Loucy (cell line): ENCODE measurements around the gene NXN.

Source experiments
- H2AFZ ChIP-seq: fragments of 200-600 bp; sonication (generic); 2 replicates; pipeline ENCODE4 v1.6.0; 2016; ENCODE audit warnings: antibody characterized with exemption, mild to moderate bottlenecking, low read length, moderate library complexity
- H3F3A ChIP-seq: fragments of 200-600 bp; 2 replicates; pipeline ENCODE4 v1.6.0; 2016; ENCODE audit warnings: antibody characterized with exemption, low read depth, mild to moderate bottlenecking
- H3K27me3 ChIP-seq: fragments of 200-600 bp; sonication (generic); 2 replicates; pipeline ENCODE4 v1.6.1; 2014; ENCODE audit warnings: low read length, mild to moderate bottlenecking; ENCODE audit not compliant: insufficient read depth, poor library complexity, severe bottlenecking
- H3K36me3 ChIP-seq: fragments of 200-600 bp; sonication (generic); 2 replicates; pipeline ENCODE4 v1.6.1; 2016; ENCODE audit warnings: low read length; ENCODE audit not compliant: insufficient read depth
- H3K4me1 ChIP-seq: fragments of 200-600 bp; sonication (generic); 2 replicates; pipeline ENCODE4 v1.5.1; 2014; ENCODE audit warnings: low read length, mild to moderate bottlenecking; ENCODE audit not compliant: insufficient read depth, poor library complexity, severe bottlenecking
- H3K4me2 ChIP-seq: fragments of 200-600 bp; sonication (generic); 2 replicates; pipeline ENCODE4 v1.6.0; 2014; ENCODE audit warnings: antibody characterized with exemption, low read length, low read depth, mild to moderate bottlenecking; ENCODE audit not compliant: poor library complexity, severe bottlenecking
- H3K4me3 ChIP-seq: fragments of 200-600 bp; sonication (generic); 2 replicates; pipeline ENCODE4 v1.5.1; 2014; ENCODE audit warnings: low read length, mild to moderate bottlenecking, mixed read lengths; ENCODE audit not compliant: poor library complexity, severe bottlenecking
- H3K79me2 ChIP-seq: fragments of 200-600 bp; sonication (generic); 2 replicates; pipeline ENCODE4 v1.6.1; 2014; ENCODE audit warnings: low read length; ENCODE audit not compliant: insufficient read depth
- H3K9ac ChIP-seq: fragments of 200-600 bp; sonication (generic); 2 replicates; pipeline ENCODE4 v1.6.0; 2014; ENCODE audit warnings: mild to moderate bottlenecking, low read depth, low read length, moderate library complexity; ENCODE audit not compliant: poor library complexity, severe bottlenecking
- H3K9me2 ChIP-seq: fragments of 200-600 bp; sonication (generic); replicated peaks from 2 replicates; pipeline ENCODE4 v1.6.1; 2016; ENCODE audit warnings: low read depth, low read length, mixed read lengths
- H3K9me3 ChIP-seq: fragments of 200-600 bp; sonication (generic); 2 replicates; pipeline ENCODE4 v1.6.1; 2014; ENCODE audit warnings: mild to moderate bottlenecking, antibody characterized with exemption, low read length, low read depth; ENCODE audit not compliant: insufficient read depth
- H4K20me1 ChIP-seq: fragments of 200-600 bp; sonication (generic); 2 replicates; pipeline ENCODE4 v1.6.0; 2014; ENCODE audit warnings: antibody characterized with exemption, low read length, mild to moderate bottlenecking; ENCODE audit not compliant: insufficient read depth, poor library complexity, severe bottlenecking
- CTCF ChIP-seq: fragments of 200-600 bp; sonication (generic); conservative IDR thresholded peaks from 2 replicates; pipeline ENCODE4 v1.5.1; 2014; ENCODE audit warnings: mild to moderate bottlenecking, antibody characterized with exemption, low read length
- EZH2phosphoT487 ChIP-seq: fragments of 200-600 bp; IDR thresholded peaks from 2 replicates; pipeline ENCODE4 v1.6.1; 2018; ENCODE audit warnings: antibody characterized with exemption, mild to moderate bottlenecking, moderate library complexity, borderline replicate concordance

NXN gene

GRCh38 chr17:896953-897661, 82.5 kb downstream of the NXN start:
- Histone ChIP-seq H3K9me3 (no peaks in the 10 kb centered on the region), H3F3A (no peaks in the 10 kb centered on the region), H3K4me1 (no peaks in the 10 kb centered on the region), H3K4me3 (no peak overlapping the region), H3K9me2 (no peaks in the 10 kb centered on the region), H3K79me2 (no peaks in the 10 kb centered on the region), H3K9ac (no peak overlapping the region), H3K36me3 (no peaks in the 10 kb centered on the region), H2AFZ (no peak overlapping the region), H3K27me3 (no peaks in the 10 kb centered on the region), H3K4me2 (no peak overlapping the region), H4K20me1 (no peaks in the 10 kb centered on the region)
- TF ChIP-seq CTCF (no peak), EZH2phosphoT487 (no peak)

GRCh38 chr17:896454-896853, 83.1 kb downstream of the NXN start:
- no peak for TF ChIP-seq CTCF
- Histone ChIP-seq H3F3A (no peaks in the 10 kb centered on the region), H3K9me3 (no peaks in the 10 kb centered on the region), H3K9ac (no peak overlapping the region), H4K20me1 (no peaks in the 10 kb centered on the region), H3K36me3 (no peaks in the 10 kb centered on the region), H3K4me2 (no peak overlapping the region), H3K4me3 (no peak overlapping the region), H3K4me1 (no peaks in the 10 kb centered on the region), H3K9me2 (no peaks in the 10 kb centered on the region), H3K79me2 (no peaks in the 10 kb centered on the region), H3K27me3 (no peaks in the 10 kb centered on the region), H2AFZ (no peak overlapping the region)

- Histone ChIP-seq H3F3A (no peaks in the 10 kb centered on the region), H3K36me3 (no peaks in the 10 kb centered on the region), H3K79me2 (no peaks in the 10 kb centered on the region), H4K20me1 (no peaks in the 10 kb centered on the region), H3K9me3 (no peaks in the 10 kb centered on the region), H3K4me2 (no peak overlapping the region), H2AFZ (no peak overlapping the region), H3K4me1 (peaks cover 10% of the 10 kb centered on the region), H3K4me3 (no peak overlapping the region), H3K9me2 (no peaks in the 10 kb centered on the region), H3K27me3 (no peaks in the 10 kb centered on the region), H3K9ac (no peak overlapping the region)
- TF ChIP-seq CTCF (no peak), EZH2phosphoT487 (no peak)
Measured at GRCh38 chr17:892958-893357, 86.6 kb downstream of the NXN start.
